B cell (primary cell): ENCODE data around the gene DNM2. TPM values are rescaled to one million over a fixed set of nuclear protein-coding genes. Genes with fewer than 3 reads are reported as not detected.
A peak's percentile ranks its signal among the peaks of the same experiment; 100 is the strongest.

ENCODE experiments used
- ATAC-seq: fragments of 200-7000 bp; cut with Tn5 transposase; one replicate; pipeline ENCODE4 v1.10.0; 2021; ENCODE audit warnings: low read depth, mild to moderate bottlenecking, moderate number of reproducible peaks, moderate library complexity
- CTCF ChIA-PET: fragments of 350-600 bp; sonication (Branson Sonifier 250); formaldehyde crosslinking; loops from one replicate; lab custom pipeline; 2021; ENCODE audit warnings: antibody characterized with exemption, inconsistent platforms; lab: Charles Lee
- POLR2A ChIA-PET: fragments of 350-600 bp; sonication (Branson Sonifier 250); formaldehyde crosslinking; loops from one replicate; lab custom pipeline; 2021; ENCODE audit warnings: antibody characterized with exemption; lab: Charles Lee
- DNase-seq: peaks from one replicate; pipeline ENCODE4 v3.0.0; 2013
- H2AFZ ChIP-seq: 2 replicates; pipeline ENCODE4 v1.6.1; 2012; ENCODE audit warnings: mild to moderate bottlenecking, low read depth, low read length; ENCODE audit not compliant: insufficient read depth, poor library complexity, severe bottlenecking
- H3K27ac ChIP-seq, 2 donors: 1 replicate in 1 of 2; 2 replicates in 1 of 2; pipeline ENCODE4 v1.5.1; 2012 to 2013; ENCODE audit warnings: low read length in 2 of 2, mild to moderate bottlenecking in 2 of 2, moderate library complexity in 1 of 2
- H3K27me3 ChIP-seq, 4 experiments: fragments of 200-600 bp in 1 of 4; sonication (generic) in 1 of 4; replicated peaks in 1 of 4; 1 replicate in 2 of 4; 2 replicates in 2 of 4; pipeline versions ENCODE4 v1.6.1 to v1.7.0; 2013 to 2016; ENCODE audit warnings: low read length in 3 of 4, mild to moderate bottlenecking in 2 of 4, mixed read lengths in 1 of 4, moderate library complexity in 1 of 4; ENCODE audit not compliant: insufficient read depth in 4 of 4, control insufficient read depth in 3 of 4; ENCODE audit errors: control extremely low read depth in 1 of 4
- H3K36me3 ChIP-seq, 2 experiments: replicated peaks in 1 of 2; 1 replicate in 1 of 2; 2 replicates in 1 of 2; pipeline versions ENCODE4 v1.6.1 to v1.7.1; 2013; ENCODE audit warnings: low read length in 1 of 2; ENCODE audit not compliant: insufficient read depth in 2 of 2, control insufficient read depth in 1 of 2; ENCODE audit errors: control extremely low read depth in 1 of 2, extremely low read depth in 1 of 2
- H3K4me1 ChIP-seq, 2 donors: fragments of 200-600 bp in 1 of 2; sonication (generic) in 1 of 2; 1 replicate in 1 of 2; 2 replicates in 1 of 2; pipeline versions ENCODE4 v1.5.1 to v1.6.1; 2013 to 2017; ENCODE audit warnings: low read length in 2 of 2; ENCODE audit not compliant: control insufficient read depth in 2 of 2, insufficient read depth in 2 of 2
- H3K4me2 ChIP-seq: replicated peaks from 2 replicates; pipeline ENCODE3; 2012; ENCODE audit warnings: mild to moderate bottlenecking, low read depth, low read length; ENCODE audit not compliant: poor library complexity, severe bottlenecking
- H3K4me3 ChIP-seq, 5 experiments: fragments of 200-600 bp in 1 of 5; sonication (generic) in 1 of 5; 1 replicate in 3 of 5; 2 replicates in 2 of 5; pipeline versions ENCODE4 v1.5.1 to v1.7.0; 2011 to 2016; ENCODE audit warnings: low read length in 4 of 5, mild to moderate bottlenecking in 4 of 5, low read depth in 2 of 5, control low read depth in 1 of 5, moderate library complexity in 1 of 5; ENCODE audit not compliant: insufficient read depth in 1 of 5; ENCODE audit errors: control extremely low read depth in 1 of 5, extremely low read depth in 1 of 5
- H3K79me2 ChIP-seq: fragments of 200-600 bp; sonication (generic); one replicate; pipeline ENCODE4 v1.6.0; 2016; ENCODE audit warnings: low read length; ENCODE audit not compliant: control insufficient read depth, insufficient read depth
- H3K9ac ChIP-seq: fragments of 200-600 bp; sonication (generic); 2 replicates; pipeline ENCODE4 v1.6.1; 2017; ENCODE audit warnings: mild to moderate bottlenecking, low read length, moderate library complexity
- H3K9me3 ChIP-seq, 3 donors: one replicate each; pipeline versions ENCODE4 v1.6.1 to v1.7.1; 2013; ENCODE audit warnings: low read length in 2 of 3; ENCODE audit not compliant: control insufficient read depth in 2 of 3, insufficient read depth in 1 of 3; ENCODE audit errors: control extremely low read depth in 1 of 3
- H4K20me1 ChIP-seq: 2 replicates; pipeline ENCODE4 v1.6.0; 2012; ENCODE audit warnings: mild to moderate bottlenecking, low read length; ENCODE audit not compliant: insufficient read depth, control insufficient read depth, poor library complexity, severe bottlenecking
- H3K27ac Mint-ChIP-seq: one replicate; pipeline ENCODE4 v1.8.0; 2021; ENCODE audit warnings: mixed read lengths
- H3K27me3 Mint-ChIP-seq: one replicate; pipeline ENCODE4 v1.8.0; 2021; ENCODE audit warnings: mixed read lengths
- H3K4me1 Mint-ChIP-seq: one replicate; pipeline ENCODE4 v1.8.0; 2021; ENCODE audit warnings: mixed read lengths
- H3K4me3 Mint-ChIP-seq: one replicate; pipeline ENCODE4 v1.8.0; 2021; ENCODE audit warnings: mixed read lengths
- H3K9me3 Mint-ChIP-seq: one replicate; pipeline ENCODE4 v1.8.0; 2022; ENCODE audit warnings: mixed read lengths; ENCODE audit not compliant: insufficient read depth
- CTCF ChIP-seq: fragments of 200-600 bp; IDR thresholded peaks from one replicate; pipeline ENCODE4 v1.8.0; 2022; ENCODE audit warnings: antibody characterized with exemption, mild to moderate bottlenecking
- EZH2 ChIP-seq: IDR thresholded peaks from 2 replicates; pipeline ENCODE4 v1.6.1; 2012; ENCODE audit warnings: borderline replicate concordance, low read depth, mild to moderate bottlenecking, moderate library complexity, low read length; ENCODE audit not compliant: insufficient read depth, poor library complexity, severe bottlenecking
- WGBS: methylation state at CpG from one replicate; pipeline ENCODE4 v1.1.5; 2013; ENCODE audit warnings: missing lambda C conversion rate; ENCODE audit not compliant: insufficient coverage; 5-methylcytosine and 5-hydroxymethylcytosine counted together
- intact Hi-C: fragments of 100-400 bp; cut with micrococcal nuclease; formaldehyde crosslinking; loops from one replicate; pipeline ENCODE4 v1.10.0; 2022
- polyA plus RNA-seq: library from polyadenylated mRNA; depleted of rRNA; stranded (reverse); fragments of >200 nt; gene quantifications from 2 replicates; pipeline ENCODE4 v1.2.3, GENCODE V29; 2012
- total RNA-seq, 2 donors: library from RNA; stranded (reverse); fragments of 120-200 nt in 1 of 2; gene quantifications; 1 replicate in 1 of 2; 2 replicates in 1 of 2; pipeline versions ENCODE4 v1.2.3 to v1.2.4, GENCODE V29; 2013 to 2022

The DNM2 gene
- total and polyA plus RNA-seq, 2 donors (not counting 1 experiment from before 2014, with no cell fraction given): 163 to 353 TPM

- peaks cover 40 to 72% of the 10 kb centered on the region in 2 donors for H3K4me1 ChIP-seq
Measured at GRCh38 chr19:10748195-10748926, 30.5 kb downstream of the DNM2 start.

More at GRCh38 chr19:10748195-10748926, 30.5 kb downstream of the DNM2 start:
- no peak overlapping the region for H3K4me3 ChIP-seq
- Mint-ChIP-seq H3K27ac (peak overlapping the region; percentile 56), H3K9me3 (no peaks in the 10 kb centered on the region), H3K4me3 (no peak overlapping the region), H3K4me1 (peaks cover 75% of the 10 kb centered on the region), H3K27me3 (no peaks in the 10 kb centered on the region)
- H3K27me3 ChIP-seq: no peaks in the 10 kb centered on the region
- TF ChIP-seq CTCF (no peak), EZH2 (no peak)
- H3K79me2 ChIP-seq: peaks cover 98% of the 10 kb centered on the region
- peaks cover 0 to 4% of the 10 kb centered on the region in 2 experiments for H3K36me3 ChIP-seq
- intact Hi-C loops: no loop called here
- H4K20me1 ChIP-seq: peaks cover 94% of the 10 kb centered on the region
- H3K4me2 ChIP-seq: peak overlapping the region; percentile 25
- POLR2A ChIA-PET: no interaction called here
- H3K9me3 ChIP-seq: no peaks in the 10 kb centered on the region
- no peak for DNase-seq
- H3K27ac ChIP-seq: peak overlapping the region in 1 of 2 donors; percentile 58
- no peak overlapping the region for H2AFZ ChIP-seq
- no peak overlapping the region for H3K9ac ChIP-seq
- CTCF ChIA-PET: no interaction called here
- 92% methylated on average over 17 of the region's 20 CpGs for WGBS
- no peak for ATAC-seq
